ENCODE data around the gene CCDC185. TPM values are rescaled to one million over a fixed set of nuclear protein-coding genes. Genes with fewer than 3 reads are reported as not detected.

CCDC185 gene
- total and polyA plus RNA-seq, 2 of the 13 experiments (the other 11 are each of a cell fraction or from before 2014, with no cell fraction given) = not detected

DNA sequence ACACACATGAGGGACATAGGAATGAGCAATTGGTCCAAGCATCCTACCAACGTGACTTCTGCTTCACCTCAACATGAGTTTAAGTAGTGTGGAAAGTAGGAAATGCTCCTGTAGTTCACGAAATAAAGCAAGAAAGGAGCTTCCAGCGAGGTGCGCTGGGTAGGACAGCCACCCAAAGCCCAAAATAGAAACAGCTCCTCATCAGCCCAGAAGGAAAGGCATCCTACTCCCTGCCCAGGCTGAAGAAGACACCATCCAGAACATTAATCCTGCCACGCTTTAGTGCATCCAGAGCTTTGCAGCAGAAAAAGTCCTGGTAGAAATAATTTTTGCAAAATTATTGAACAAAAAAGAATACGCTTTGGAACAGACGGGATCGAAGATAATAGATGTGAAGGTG, 25.9 kb downstream of the CCDC185 start:
- WGBS (ENCODE audit: low lambda C conversion rate) = 64% methylated on average over 8 of the region's 8 CpGs
- TF ChIP-seq MED8 (CRISPR knock-in tag; IDR thresholded peaks at IDR 0.05; ENCODE audit: insufficient replicate concordance) (no peak), FOXK1 (CRISPR knock-in tag; IDR thresholded peaks at IDR 0.05; ENCODE audit: borderline replicate concordance, low read depth) (no peak), MLLT10 (CRISPR knock-in tag; IDR thresholded peaks at IDR 0.05) (no peak), ZNF264 (CRISPR knock-in tag; IDR thresholded peaks at IDR 0.05) (no peak), JDP2 (CRISPR knock-in tag; IDR thresholded peaks at IDR 0.05; ENCODE audit: borderline replicate concordance) (no peak), SRY (CRISPR knock-in tag; IDR thresholded peaks at IDR 0.05) (no peak), ZNF180 (CRISPR knock-in tag; IDR thresholded peaks at IDR 0.05; ENCODE audit: borderline replicate concordance, low read depth) (no peak), GPN1 (CRISPR knock-in tag; IDR thresholded peaks at IDR 0.05; ENCODE audit: borderline replicate concordance) (no peak), ZNF768 (CRISPR knock-in tag; IDR thresholded peaks at IDR 0.05) (no peak), RXRB (CRISPR knock-in tag; IDR thresholded peaks at IDR 0.05; ENCODE audit: borderline replicate concordance) (no peak), ZFP36L1 (CRISPR knock-in tag; IDR thresholded peaks at IDR 0.05) (no peak), ELF1 (CRISPR knock-in tag; IDR thresholded peaks at IDR 0.05) (no peak), PAX8 (CRISPR knock-in tag; IDR thresholded peaks at IDR 0.05; ENCODE audit: borderline replicate concordance) (no peak), ZNF232 (CRISPR knock-in tag; IDR thresholded peaks at IDR 0.05; ENCODE audit: borderline replicate concordance) (no peak), HOXA5 (CRISPR knock-in tag; IDR thresholded peaks at IDR 0.05) (no peak), CBFB (CRISPR knock-in tag; IDR thresholded peaks at IDR 0.05) (no peak), SCMH1 (CRISPR knock-in tag; IDR thresholded peaks at IDR 0.05; ENCODE audit: borderline replicate concordance) (no peak), HNRNPK (IDR thresholded peaks at IDR 0.05; ENCODE audit: low read depth, low read length, poor library complexity, severe bottlenecking) (no peak)
- TF ChIP-seq, protein P1, sequence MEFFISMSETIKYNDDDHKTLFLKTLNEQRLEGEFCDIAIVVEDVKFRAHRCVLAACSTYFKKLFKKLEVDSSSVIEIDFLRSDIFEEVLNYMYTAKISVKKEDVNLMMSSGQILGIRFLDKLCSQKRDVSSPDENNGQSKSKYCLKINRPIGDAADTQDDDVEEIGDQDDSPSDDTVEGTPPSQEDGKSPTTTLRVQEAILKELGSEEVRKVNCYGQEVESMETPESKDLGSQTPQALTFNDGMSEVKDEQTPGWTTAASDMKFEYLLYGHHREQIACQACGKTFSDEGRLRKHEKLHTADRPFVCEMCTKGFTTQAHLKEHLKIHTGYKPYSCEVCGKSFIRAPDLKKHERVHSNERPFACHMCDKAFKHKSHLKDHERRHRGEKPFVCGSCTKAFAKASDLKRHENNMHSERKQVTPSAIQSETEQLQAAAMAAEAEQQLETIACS (CRISPR knock-in tag; IDR thresholded peaks at IDR 0.05) = no peak
- TF ChIP-seq, protein P2, sequence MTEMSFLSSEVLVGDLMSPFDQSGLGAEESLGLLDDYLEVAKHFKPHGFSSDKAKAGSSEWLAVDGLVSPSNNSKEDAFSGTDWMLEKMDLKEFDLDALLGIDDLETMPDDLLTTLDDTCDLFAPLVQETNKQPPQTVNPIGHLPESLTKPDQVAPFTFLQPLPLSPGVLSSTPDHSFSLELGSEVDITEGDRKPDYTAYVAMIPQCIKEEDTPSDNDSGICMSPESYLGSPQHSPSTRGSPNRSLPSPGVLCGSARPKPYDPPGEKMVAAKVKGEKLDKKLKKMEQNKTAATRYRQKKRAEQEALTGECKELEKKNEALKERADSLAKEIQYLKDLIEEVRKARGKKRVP (CRISPR knock-in tag; IDR thresholded peaks at IDR 0.05) = no peak
- no peak for DNase-seq (ENCODE audit: low spot score)
- Histone ChIP-seq H3K27ac (ENCODE audit: extremely low read length, insufficient read depth, low read length) (no peak overlapping the region), H3K4me2 (ENCODE audit: low read depth, low read length) (no peak overlapping the region), H3K9me3 (ENCODE audit: low read length) (no peaks in the 10 kb centered on the region), H3K79me2 (ENCODE audit: insufficient read depth, low read length) (no peaks in the 10 kb centered on the region), H3K36me3 (replicated peaks in 1 of 2; ENCODE audit: control insufficient read depth in 1 of 2, insufficient read depth in 2 of 2, low read length in 2 of 2) (no peaks in the 10 kb centered on the region), H4K20me1 (ENCODE audit: insufficient read depth, low read length) (no peaks in the 10 kb centered on the region), H3K4me1 (ENCODE audit: insufficient read depth, low read length) (peaks cover 32% of the 10 kb centered on the region), H3K9ac (ENCODE audit: insufficient read depth, low read depth, low read length) (no peak overlapping the region), H3K4me3 (replicated peaks in 1 of 3; ENCODE audit: insufficient read depth in 1 of 3, low read depth in 2 of 3, low read length in 3 of 3) (no peak overlapping the region), H3K27me3 (ENCODE audit: control insufficient read depth in 1 of 2, insufficient read depth in 2 of 2, low read length in 2 of 2) (no peaks in the 10 kb centered on the region), H2AFZ (ENCODE audit: low read length) (no peak overlapping the region)
- intact Hi-C loops (cut with micrococcal nuclease; ENCODE audit: unreplicated experiment) (loop anchor here (5.0 kb wide), 1 partner anchor 1357 kb away; no protein-coding TSS in a partner anchor), in situ Hi-C loops (cut with HindIII; ENCODE audit: extremely low pct_ligation_motif_present, low pct_unique_long_range_greater_than_20kb) (no loop called here)
- BruUV-seq (replicated peaks) = no TSS peak
- no peak for FAIRE-seq
- ChIA-PET POLR2A (no interaction called here), CTCF (ENCODE audit: low intra/inter-chr PET ratio, low total read pairs) (no interaction called here)
- no peak for ATAC-seq

Measured in HepG2 (cell line).